ENCODE results near the gene OLFML2B.

DNA sequence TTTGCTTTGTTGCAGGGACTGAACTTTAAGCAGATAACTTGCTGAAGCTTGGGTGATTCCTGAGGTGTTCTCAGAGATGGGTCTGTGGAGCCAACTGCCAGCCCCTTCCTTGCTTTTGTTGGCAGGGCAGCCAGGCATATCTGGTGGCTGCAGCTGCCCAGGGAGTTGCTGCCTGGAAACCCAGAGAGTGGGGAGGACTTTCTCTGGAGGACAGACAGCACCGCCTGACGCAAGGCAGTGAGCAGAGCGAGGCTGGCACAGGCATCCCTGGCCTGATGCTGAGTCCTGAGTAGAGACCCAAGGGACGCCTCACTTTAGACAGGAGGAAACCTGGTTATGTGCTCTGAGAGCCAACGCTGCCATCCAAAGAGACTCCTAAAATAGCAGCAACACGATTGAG lies 9.8 kb upstream of the OLFML2B start:
- TF ChIP-seq, protein P1, sequence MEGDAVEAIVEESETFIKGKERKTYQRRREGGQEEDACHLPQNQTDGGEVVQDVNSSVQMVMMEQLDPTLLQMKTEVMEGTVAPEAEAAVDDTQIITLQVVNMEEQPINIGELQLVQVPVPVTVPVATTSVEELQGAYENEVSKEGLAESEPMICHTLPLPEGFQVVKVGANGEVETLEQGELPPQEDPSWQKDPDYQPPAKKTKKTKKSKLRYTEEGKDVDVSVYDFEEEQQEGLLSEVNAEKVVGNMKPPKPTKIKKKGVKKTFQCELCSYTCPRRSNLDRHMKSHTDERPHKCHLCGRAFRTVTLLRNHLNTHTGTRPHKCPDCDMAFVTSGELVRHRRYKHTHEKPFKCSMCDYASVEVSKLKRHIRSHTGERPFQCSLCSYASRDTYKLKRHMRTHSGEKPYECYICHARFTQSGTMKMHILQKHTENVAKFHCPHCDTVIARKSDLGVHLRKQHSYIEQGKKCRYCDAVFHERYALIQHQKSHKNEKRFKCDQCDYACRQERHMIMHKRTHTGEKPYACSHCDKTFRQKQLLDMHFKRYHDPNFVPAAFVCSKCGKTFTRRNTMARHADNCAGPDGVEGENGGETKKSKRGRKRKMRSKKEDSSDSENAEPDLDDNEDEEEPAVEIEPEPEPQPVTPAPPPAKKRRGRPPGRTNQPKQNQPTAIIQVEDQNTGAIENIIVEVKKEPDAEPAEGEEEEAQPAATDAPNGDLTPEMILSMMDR (IDR thresholded peaks at IDR 0.05), result no peak
- no peak for TF ChIP-seq POLR2A (IDR thresholded peaks at IDR 0.05)

All from esophagus squamous epithelium (tissue), 4 donors.